GM18861 (cell line): Measurements from ENCODE around the gene E2F2.
A peak's percentile ranks its signal among the peaks of the same experiment; 100 is the strongest.

Experiments
- ATAC-seq: cut with Tn5 transposase; IDR thresholded peaks from one replicate; pipeline ENCODE4 v1.9.1; 2021; ENCODE audit not compliant: unreplicated experiment

The E2F2 gene

DNA sequence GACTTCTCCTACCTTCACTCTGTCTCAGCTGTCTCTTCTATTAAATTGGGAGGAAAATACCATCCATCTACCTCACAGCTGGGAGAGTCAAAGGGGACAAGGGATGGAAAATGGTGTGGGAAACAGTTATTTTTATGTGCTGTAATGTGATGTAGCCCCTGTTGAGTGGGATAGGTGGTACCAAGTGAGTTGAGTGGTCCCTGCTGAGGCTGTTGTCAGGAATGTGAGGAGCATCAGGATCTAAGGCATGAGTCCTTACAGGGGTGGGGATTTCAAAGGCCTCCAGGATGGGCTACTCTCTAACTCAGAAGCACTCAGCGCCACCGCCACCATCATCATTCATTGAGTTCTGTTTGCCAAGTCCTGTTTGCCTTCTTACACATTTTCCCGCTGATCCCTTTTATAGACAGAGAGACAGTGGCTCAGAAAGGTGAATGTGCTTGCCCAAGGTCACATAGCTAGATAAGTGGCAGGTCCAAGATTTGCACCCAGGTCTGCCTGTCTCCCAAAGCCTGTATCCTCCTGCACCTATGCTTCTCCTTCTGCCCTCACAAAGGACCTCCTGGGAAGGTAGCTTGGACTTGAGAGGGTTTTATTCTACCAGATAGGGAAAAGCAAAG lies 32.8 kb upstream of the E2F2 start:
- no peak for ATAC-seq

- ATAC-seq, result no peak
These were observed 32.0 kb upstream of the E2F2 start for GRCh38 chr1:23563003-23563402.

- no peak for ATAC-seq
These were observed 31.3 kb upstream of the E2F2 start for GRCh38 chr1:23562137-23562876.

GRCh38 chr1:23561813-23562100 lies 30.7 kb upstream of the E2F2 start:
- ATAC-seq, result no peak

DNA sequence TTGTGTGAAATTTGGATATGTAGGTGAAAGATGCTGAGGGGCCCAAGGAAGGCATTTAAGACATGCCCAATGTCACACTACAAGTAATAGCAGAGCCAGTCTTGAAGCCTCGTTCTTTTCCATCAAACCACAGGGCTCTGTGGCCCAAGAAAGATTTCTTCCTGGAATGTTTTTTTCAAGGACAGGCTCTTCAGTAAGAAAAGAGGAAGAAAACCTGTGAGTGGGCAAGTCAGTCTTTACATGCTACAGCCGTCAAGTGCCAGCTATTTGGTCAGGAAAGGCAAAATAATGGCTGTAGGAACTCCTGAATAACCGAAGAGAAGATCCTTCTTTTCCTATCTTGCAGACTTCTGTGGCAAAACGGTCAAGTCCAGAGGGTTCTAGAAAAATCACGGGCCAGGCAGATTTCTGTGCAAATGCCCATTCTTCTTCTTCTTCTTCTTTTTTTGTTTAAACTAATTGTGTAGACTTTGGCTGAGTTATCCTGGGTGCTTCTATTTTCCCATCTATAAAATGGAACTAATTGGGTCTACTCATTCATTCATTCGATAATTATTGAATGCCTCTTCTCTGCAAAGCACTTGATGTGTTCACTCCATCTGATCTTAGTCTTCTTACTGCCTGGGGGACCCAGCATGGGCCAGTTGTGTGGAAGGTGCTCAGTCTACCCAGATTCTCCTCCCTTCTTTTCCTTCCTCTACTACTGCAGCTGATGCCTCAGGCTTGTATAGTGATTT lies 30.2 kb upstream of the E2F2 start:
- ATAC-seq, result no peak

DNA sequence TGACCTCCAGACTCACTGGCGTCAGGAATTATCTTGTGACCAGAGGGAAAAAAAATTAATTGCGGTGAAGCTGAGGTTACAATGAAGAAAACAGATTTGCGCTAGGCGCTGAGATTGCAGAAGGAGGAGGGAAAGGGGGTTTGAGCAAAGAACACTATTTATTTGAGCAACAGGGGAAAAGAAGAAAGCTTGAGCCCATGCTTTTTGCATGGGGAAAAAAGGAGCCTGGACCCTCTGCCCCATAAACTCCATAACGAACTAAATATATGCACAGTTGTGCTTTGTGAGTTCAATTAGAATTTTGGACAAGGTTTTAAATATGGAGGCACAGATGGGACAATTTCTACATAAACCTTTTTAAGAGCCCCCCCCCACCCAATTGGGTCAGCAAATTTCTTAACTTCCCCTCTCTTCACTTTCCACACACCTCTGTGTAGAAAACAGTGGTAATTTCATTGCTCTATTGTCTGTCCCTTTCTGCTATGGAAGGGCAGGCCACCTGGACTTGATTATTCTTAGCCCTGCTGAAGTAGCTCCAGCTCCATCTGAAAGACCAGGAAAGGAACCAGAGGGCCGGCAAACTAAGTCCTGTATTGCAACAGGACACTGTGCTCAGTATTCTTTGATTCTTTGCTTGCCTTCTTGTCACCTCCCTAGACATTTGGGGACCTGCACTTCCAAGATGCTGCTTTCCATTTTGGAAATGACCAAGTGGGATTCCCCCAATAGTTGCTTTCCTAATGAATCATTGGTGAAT lies 29.1 kb upstream of the E2F2 start:
- no peak for ATAC-seq

DNA sequence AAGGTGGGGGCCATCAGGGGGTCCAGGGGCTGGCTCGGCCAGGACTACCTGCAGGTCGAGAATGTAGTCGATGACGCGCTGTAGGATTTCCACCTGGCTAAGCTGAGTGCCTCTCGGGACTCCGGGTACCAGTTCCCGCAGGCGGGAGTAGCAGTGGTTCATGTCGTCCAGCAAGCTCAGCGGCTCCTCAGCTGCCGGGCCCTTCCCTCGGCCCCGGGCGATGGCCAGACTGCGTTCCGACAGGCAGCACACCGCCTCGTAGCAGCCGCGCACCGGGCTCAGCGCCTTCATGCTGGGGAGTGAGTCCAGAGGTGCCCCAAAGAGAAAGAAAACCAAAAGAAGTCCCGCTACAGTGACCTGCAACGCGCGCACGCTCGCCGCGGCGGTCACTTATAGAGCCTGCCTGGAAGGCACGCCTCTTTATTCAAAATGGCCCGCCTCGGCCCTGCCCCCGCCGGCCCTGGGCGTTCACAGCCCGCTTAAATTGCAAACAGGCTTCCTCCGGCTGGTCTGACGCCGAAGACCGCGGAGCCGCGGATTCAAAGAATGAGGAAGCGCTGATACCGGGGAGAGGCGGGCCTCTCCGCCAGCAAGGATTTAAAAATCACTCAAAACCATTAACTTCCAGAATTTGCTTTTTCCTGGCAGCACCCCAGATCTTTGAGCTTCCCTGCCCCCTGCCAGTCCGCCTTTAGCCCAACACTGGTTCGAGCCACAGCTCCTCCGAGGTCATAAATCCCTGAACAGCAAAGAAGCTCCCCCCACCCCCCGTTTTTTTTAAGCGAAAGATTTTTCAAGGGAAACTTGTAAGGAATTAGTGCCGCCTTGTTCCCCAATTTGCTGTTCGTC lies 28.3 kb upstream of the E2F2 start, which contains the start of gene ID3:
ID3 (minus strand) TSS at position 366 of the 849 bp plus-strand sequence; CDS start at position 291, 75 bp downstream.
- peak; percentile 43 for ATAC-seq

DNA sequence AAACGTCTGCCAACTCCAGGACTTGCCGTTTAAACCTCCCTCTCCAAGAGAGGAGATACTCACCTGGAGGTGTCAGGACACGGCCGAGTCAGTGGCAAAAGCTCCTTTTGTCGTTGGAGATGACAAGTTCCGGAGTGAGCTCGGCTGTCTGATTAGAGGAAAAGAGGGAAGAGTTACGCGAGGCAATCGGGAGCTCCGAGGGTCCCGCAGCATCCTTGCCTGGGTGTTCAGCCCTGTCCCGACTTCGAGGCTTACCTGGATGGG lies 27.8 kb upstream of the E2F2 start:
- no peak for ATAC-seq

- ATAC-seq, result no peak
These were observed 27.3 kb upstream of the E2F2 start for GRCh38 chr1:23558140-23558871.

GRCh38 chr1:23557471-23558124 lies 26.6 kb upstream of the E2F2 start:
- ATAC-seq, result no peak

- no peak for ATAC-seq
These were observed 25.8 kb upstream of the E2F2 start for GRCh38 chr1:23556635-23557470.

GRCh38 chr1:23555986-23556634 lies 25.1 kb upstream of the E2F2 start:
- no peak for ATAC-seq

- ATAC-seq, result no peak
These were observed 24.4 kb upstream of the E2F2 start for GRCh38 chr1:23555270-23555985.

- peak; percentile 46 for ATAC-seq
These were observed 23.6 kb upstream of the E2F2 start for GRCh38 chr1:23554481-23555269.

DNA sequence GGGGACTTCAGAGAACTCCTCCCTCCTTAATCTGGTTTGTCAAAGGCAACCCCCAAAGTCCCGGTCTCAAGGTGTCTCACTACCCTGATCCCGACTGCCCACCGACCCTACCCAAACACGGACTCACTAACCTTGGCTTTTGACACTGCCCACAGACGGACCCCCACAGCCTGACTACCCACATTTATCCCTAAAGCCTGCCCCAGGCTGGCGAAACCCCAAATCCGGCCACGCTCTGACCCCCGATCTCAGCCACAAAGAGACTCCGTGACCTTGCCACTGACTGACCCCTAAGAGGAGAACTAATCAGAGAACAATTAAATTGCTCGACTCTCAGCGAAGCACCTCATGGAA lies 23.1 kb upstream of the E2F2 start:
- no peak for ATAC-seq

- ATAC-seq, result no peak
These were observed 22.4 kb upstream of the E2F2 start for GRCh38 chr1:23553231-23554126.
